Measurements from ENCODE around the gene ERMAP.

ERMAP gene

GRCh38 chr1:42848823-42849537, 32.1 kb downstream of the ERMAP start:
- no peaks in the 10 kb centered on the region for H3K9me2 ChIP-seq (replicated peaks; ENCODE audit: control insufficient read depth, low read length)

GRCh38 chr1:42849944-42850343, 33.0 kb downstream of the ERMAP start:
- Histone ChIP-seq H4K20me1 (ENCODE audit: control insufficient read depth, insufficient read depth, low read depth, low read length) (no peaks in the 10 kb centered on the region), H3K9me2 (replicated peaks; ENCODE audit: control insufficient read depth, low read length) (no peaks in the 10 kb centered on the region), H3K36me3 (ENCODE audit: control insufficient read depth, low read length) (peaks cover 54% of the 10 kb centered on the region), H3K27ac (ENCODE audit: low read depth, low read length) (no peak overlapping the region), H3K4me1 (ENCODE audit: control insufficient read depth, low read length) (peaks cover 47% of the 10 kb centered on the region), H3K27me3 (ENCODE audit: control insufficient read depth, low read length) (no peaks in the 10 kb centered on the region), H3K9me3 (ENCODE audit: control insufficient read depth, insufficient read depth, low read length) (no peaks in the 10 kb centered on the region; the same call in 1 of the 2 replicates), H3K4me3 (ENCODE audit: low read length) (no peak overlapping the region), H3K79me2 (ENCODE audit: control insufficient read depth, low read length) (peaks cover 27% of the 10 kb centered on the region), H3K4me2 (ENCODE audit: low read length) (no peak overlapping the region), H3F3A (ENCODE audit: control insufficient read depth, insufficient read depth) (peaks cover 6% of the 10 kb centered on the region; the same call in 1 of the 2 replicates)
- TF ChIP-seq CTCF (IDR thresholded peaks at IDR 0.05; ENCODE audit: low read depth, low read length, poor library complexity, severe bottlenecking) (no peak), EZH2phosphoT487 (IDR thresholded peaks at IDR 0.05; ENCODE audit: borderline replicate concordance, low read length) (no peak)

More at GRCh38 chr1:42848823-42849537, 32.1 kb downstream of the ERMAP start:
- Histone ChIP-seq H3K36me3 (ENCODE audit: control insufficient read depth, low read length) (peaks cover 54% of the 10 kb centered on the region), H3K79me2 (ENCODE audit: control insufficient read depth, low read length) (peaks cover 27% of the 10 kb centered on the region), H3K4me3 (ENCODE audit: low read length) (no peak overlapping the region), H3K4me2 (ENCODE audit: low read length) (peak overlapping the region; percentile 84; the same call in 1 of the 2 replicates), H3K9me3 (ENCODE audit: control insufficient read depth, insufficient read depth, low read length) (no peaks in the 10 kb centered on the region; the same call in 1 of the 2 replicates), H3K27me3 (ENCODE audit: control insufficient read depth, low read length) (no peaks in the 10 kb centered on the region), H3K4me1 (ENCODE audit: control insufficient read depth, low read length) (peaks cover 50% of the 10 kb centered on the region), H3F3A (ENCODE audit: control insufficient read depth, insufficient read depth) (peaks cover 6% of the 10 kb centered on the region; the same call in 1 of the 2 replicates), H3K27ac (ENCODE audit: low read depth, low read length) (no peak overlapping the region), H4K20me1 (ENCODE audit: control insufficient read depth, insufficient read depth, low read depth, low read length) (no peaks in the 10 kb centered on the region)
- TF ChIP-seq EZH2phosphoT487 (IDR thresholded peaks at IDR 0.05; ENCODE audit: borderline replicate concordance, low read length) (no peak), CTCF (IDR thresholded peaks at IDR 0.05; ENCODE audit: low read depth, low read length, poor library complexity, severe bottlenecking) (no peak)

- H3K4me1 ChIP-seq (ENCODE audit: control insufficient read depth, low read length): peaks cover 39% of the 10 kb centered on the region
- H3F3A ChIP-seq (ENCODE audit: control insufficient read depth, insufficient read depth): peaks cover 6% of the 10 kb centered on the region; the same call in 1 of the 2 replicates
- no peaks in the 10 kb centered on the region for H4K20me1 ChIP-seq (ENCODE audit: control insufficient read depth, insufficient read depth, low read depth, low read length)
- H3K27me3 ChIP-seq (ENCODE audit: control insufficient read depth, low read length): no peaks in the 10 kb centered on the region
- H3K27ac ChIP-seq (ENCODE audit: low read depth, low read length): no peak overlapping the region
- TF ChIP-seq EZH2phosphoT487 (IDR thresholded peaks at IDR 0.05; ENCODE audit: borderline replicate concordance, low read length) (no peak), CTCF (IDR thresholded peaks at IDR 0.05; ENCODE audit: low read depth, low read length, poor library complexity, severe bottlenecking) (no peak)
- H3K9me3 ChIP-seq (ENCODE audit: control insufficient read depth, insufficient read depth, low read length): peaks cover 3% of the 10 kb centered on the region; the same call in 1 of the 2 replicates
- no peaks in the 10 kb centered on the region for H3K9me2 ChIP-seq (replicated peaks; ENCODE audit: control insufficient read depth, low read length)
- peaks cover 27% of the 10 kb centered on the region for H3K79me2 ChIP-seq (ENCODE audit: control insufficient read depth, low read length)
- H3K4me2 ChIP-seq (ENCODE audit: low read length): no peak overlapping the region
- no peak overlapping the region for H3K4me3 ChIP-seq (ENCODE audit: low read length)
- H3K36me3 ChIP-seq (ENCODE audit: control insufficient read depth, low read length): peaks cover 54% of the 10 kb centered on the region
Measured at GRCh38 chr1:42851420-42851819, 34.5 kb downstream of the ERMAP start.

Data from DOHH2 (cell line).